ENCODE data around the gene LYVE1.

Gene LYVE1

GRCh38 chr11:10607462-10608132, 39.1 kb upstream of the LYVE1 start:
- TF ChIP-seq TEAD4 (IDR thresholded peaks at IDR 0.05) (no peak), REST (IDR thresholded peaks at IDR 0.05; ENCODE audit: low read depth) (no peak), TCF12 (IDR thresholded peaks at IDR 0.05; ENCODE audit: low read depth) (no peak), RAD21 (IDR thresholded peaks at IDR 0.05; ENCODE audit: low read depth) (no peak), USF1 (IDR thresholded peaks at IDR 0.05) (no peak), FOXM1 (IDR thresholded peaks at IDR 0.05; ENCODE audit: borderline replicate concordance, low read depth) (no peak), TAF1 (IDR thresholded peaks at IDR 0.05; ENCODE audit: low read depth) (no peak), ZBTB7A (IDR thresholded peaks at IDR 0.05; ENCODE audit: low read depth) (no peak), EP300 (IDR thresholded peaks at IDR 0.05; ENCODE audit: borderline replicate concordance) (no peak), CREB1 (IDR thresholded peaks at IDR 0.05; ENCODE audit: low read depth) (no peak), NFIC (IDR thresholded peaks at IDR 0.05) (no peak), MAX (IDR thresholded peaks at IDR 0.05) (no peak), EGR1 (IDR thresholded peaks at IDR 0.05) (no peak), YY1 (IDR thresholded peaks at IDR 0.05; ENCODE audit: low read depth) (no peak), CEBPB (IDR thresholded peaks at IDR 0.05) (no peak)

- TF ChIP-seq USF1 (IDR thresholded peaks at IDR 0.05) = no peak
- no peak for TF ChIP-seq CEBPB (IDR thresholded peaks at IDR 0.05)
- TF ChIP-seq EGR1 (IDR thresholded peaks at IDR 0.05) = no peak
- no peak for TF ChIP-seq NFIC (IDR thresholded peaks at IDR 0.05)
- no peak for TF ChIP-seq TCF12 (IDR thresholded peaks at IDR 0.05; ENCODE audit: low read depth)
- TF ChIP-seq YY1 (IDR thresholded peaks at IDR 0.05; ENCODE audit: low read depth) = no peak
- no peak for TF ChIP-seq EP300 (IDR thresholded peaks at IDR 0.05; ENCODE audit: borderline replicate concordance)
- no peak for TF ChIP-seq TEAD4 (IDR thresholded peaks at IDR 0.05)
- TF ChIP-seq FOXM1 (IDR thresholded peaks at IDR 0.05; ENCODE audit: borderline replicate concordance, low read depth) = no peak
- TF ChIP-seq RAD21 (IDR thresholded peaks at IDR 0.05; ENCODE audit: low read depth) = no peak
- TF ChIP-seq CREB1 (IDR thresholded peaks at IDR 0.05; ENCODE audit: low read depth) = no peak
- no peak for TF ChIP-seq MAX (IDR thresholded peaks at IDR 0.05)
- no peak for TF ChIP-seq TAF1 (IDR thresholded peaks at IDR 0.05; ENCODE audit: low read depth)
- TF ChIP-seq REST (IDR thresholded peaks at IDR 0.05; ENCODE audit: low read depth) = no peak
- no peak for TF ChIP-seq ZBTB7A (IDR thresholded peaks at IDR 0.05; ENCODE audit: low read depth)
These were observed 38.2 kb upstream of the LYVE1 start for GRCh38 chr11:10606536-10607208.

- no peak for TF ChIP-seq USF1 (IDR thresholded peaks at IDR 0.05)
These were observed 37.5 kb upstream of the LYVE1 start for GRCh38 chr11:10605941-10606381.

- TF ChIP-seq NFIC (IDR thresholded peaks at IDR 0.05) (no peak), TCF12 (IDR thresholded peaks at IDR 0.05; ENCODE audit: low read depth) (no peak), MAX (IDR thresholded peaks at IDR 0.05) (no peak), FOXM1 (IDR thresholded peaks at IDR 0.05; ENCODE audit: borderline replicate concordance, low read depth) (no peak)
These were observed 36.3 kb upstream of the LYVE1 start for GRCh38 chr11:10604798-10605197.

- TF ChIP-seq USF1 (IDR thresholded peaks at IDR 0.05) (no peak), TCF12 (IDR thresholded peaks at IDR 0.05; ENCODE audit: low read depth) (no peak), EP300 (IDR thresholded peaks at IDR 0.05; ENCODE audit: borderline replicate concordance) (no peak), TEAD4 (IDR thresholded peaks at IDR 0.05) (no peak), NFIC (IDR thresholded peaks at IDR 0.05) (no peak), FOXM1 (IDR thresholded peaks at IDR 0.05; ENCODE audit: borderline replicate concordance, low read depth) (no peak), RAD21 (IDR thresholded peaks at IDR 0.05; ENCODE audit: low read depth) (no peak), TAF1 (IDR thresholded peaks at IDR 0.05; ENCODE audit: low read depth) (no peak), ZBTB7A (IDR thresholded peaks at IDR 0.05; ENCODE audit: low read depth) (no peak), CEBPB (IDR thresholded peaks at IDR 0.05) (no peak), MAX (IDR thresholded peaks at IDR 0.05) (no peak), EGR1 (IDR thresholded peaks at IDR 0.05) (no peak), YY1 (IDR thresholded peaks at IDR 0.05; ENCODE audit: low read depth) (no peak), CREB1 (IDR thresholded peaks at IDR 0.05; ENCODE audit: low read depth) (no peak), REST (IDR thresholded peaks at IDR 0.05; ENCODE audit: low read depth) (no peak)
These were observed 35.9 kb upstream of the LYVE1 start for GRCh38 chr11:10604340-10604748.

Measured in Ishikawa (cell line).